Endothelial cell (in vitro differentiated cells): Measurements from ENCODE around the gene PHOX2A. TPM values are rescaled to one million over a fixed set of nuclear protein-coding genes. Genes with fewer than 3 reads are reported as not detected.

ENCODE experiments used
- DNase-seq: peaks from one replicate; pipeline ENCODE4 v3.0.0; 2021; ENCODE audit warnings: low spot score
- H3K27ac Mint-ChIP-seq: one replicate; pipeline ENCODE4 v1.8.0; 2021; ENCODE audit warnings: mixed read lengths, inconsistent platforms; ENCODE audit not compliant: unreplicated experiment
- H3K27me3 Mint-ChIP-seq: one replicate; pipeline ENCODE4 v1.8.0; 2021; ENCODE audit warnings: mild to moderate bottlenecking, moderate library complexity, mixed read lengths, inconsistent platforms; ENCODE audit not compliant: unreplicated experiment
- H3K36me3 Mint-ChIP-seq: one replicate; pipeline ENCODE4 v1.8.0; 2021; ENCODE audit warnings: mild to moderate bottlenecking, low read depth, mixed read lengths, inconsistent platforms; ENCODE audit not compliant: unreplicated experiment
- H3K4me1 Mint-ChIP-seq: one replicate; pipeline ENCODE4 v1.8.0; 2021; ENCODE audit warnings: mild to moderate bottlenecking, mixed read lengths, inconsistent platforms; ENCODE audit not compliant: unreplicated experiment
- H3K4me3 Mint-ChIP-seq: one replicate; pipeline ENCODE4 v1.8.0; 2021; ENCODE audit warnings: mild to moderate bottlenecking, mixed read lengths, inconsistent platforms; ENCODE audit not compliant: unreplicated experiment
- H3K9me3 Mint-ChIP-seq: one replicate; pipeline ENCODE4 v1.8.0; 2021; ENCODE audit warnings: mixed read lengths, inconsistent platforms; ENCODE audit not compliant: unreplicated experiment
- CTCF ChIP-seq: fragments of 200-600 bp; sonication (generic); IDR thresholded peaks from one replicate; pipeline ENCODE4 v1.5.0; 2021; ENCODE audit warnings: antibody characterized with exemption; ENCODE audit not compliant: unreplicated experiment
- total RNA-seq: library from RNA; stranded (reverse); fragmentation: NEBNext Ultra II Directional; extraction: Animal tissue kit (Norgen Biotek cat#: 25700); gene quantifications from one replicate; pipeline ENCODE4 v1.2.1, GENCODE V29; 2021; ENCODE audit not compliant: unreplicated experiment

Gene PHOX2A
- total RNA-seq, 1 donor from 2014 or later = not detected

- peaks cover 23% of the 10 kb centered on the region for H3K27me3 Mint-ChIP-seq
- H3K36me3 Mint-ChIP-seq = peaks cover 28% of the 10 kb centered on the region
- DNase-seq = no peak
- no peaks in the 10 kb centered on the region for H3K9me3 Mint-ChIP-seq
- TF ChIP-seq CTCF = no peak
- H3K27ac Mint-ChIP-seq = no peak overlapping the region
- H3K4me3 Mint-ChIP-seq = no peak overlapping the region
- H3K4me1 Mint-ChIP-seq = peaks cover 12% of the 10 kb centered on the region
Measured at GRCh38 chr11:72234920-72235319, 9.1 kb downstream of the PHOX2A start.

DNA sequence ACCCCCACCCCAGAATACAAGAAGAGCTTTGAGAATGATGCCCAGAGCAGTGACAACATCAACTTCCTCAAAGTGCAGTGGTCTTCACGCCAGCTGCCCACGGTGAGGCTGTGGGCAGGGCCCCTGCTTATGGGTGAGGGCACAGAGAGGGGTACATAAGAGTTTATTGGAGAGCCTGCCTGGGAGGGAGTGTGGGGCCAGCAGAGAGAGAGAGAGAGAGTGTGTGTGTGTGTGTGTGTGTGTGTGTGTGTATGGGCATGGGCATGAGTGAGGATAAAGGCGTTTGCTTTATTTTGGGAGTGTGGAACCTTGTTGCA, 9.5 kb downstream of the PHOX2A start:
- TF ChIP-seq CTCF = no peak
- DNase-seq = no peak

DNA sequence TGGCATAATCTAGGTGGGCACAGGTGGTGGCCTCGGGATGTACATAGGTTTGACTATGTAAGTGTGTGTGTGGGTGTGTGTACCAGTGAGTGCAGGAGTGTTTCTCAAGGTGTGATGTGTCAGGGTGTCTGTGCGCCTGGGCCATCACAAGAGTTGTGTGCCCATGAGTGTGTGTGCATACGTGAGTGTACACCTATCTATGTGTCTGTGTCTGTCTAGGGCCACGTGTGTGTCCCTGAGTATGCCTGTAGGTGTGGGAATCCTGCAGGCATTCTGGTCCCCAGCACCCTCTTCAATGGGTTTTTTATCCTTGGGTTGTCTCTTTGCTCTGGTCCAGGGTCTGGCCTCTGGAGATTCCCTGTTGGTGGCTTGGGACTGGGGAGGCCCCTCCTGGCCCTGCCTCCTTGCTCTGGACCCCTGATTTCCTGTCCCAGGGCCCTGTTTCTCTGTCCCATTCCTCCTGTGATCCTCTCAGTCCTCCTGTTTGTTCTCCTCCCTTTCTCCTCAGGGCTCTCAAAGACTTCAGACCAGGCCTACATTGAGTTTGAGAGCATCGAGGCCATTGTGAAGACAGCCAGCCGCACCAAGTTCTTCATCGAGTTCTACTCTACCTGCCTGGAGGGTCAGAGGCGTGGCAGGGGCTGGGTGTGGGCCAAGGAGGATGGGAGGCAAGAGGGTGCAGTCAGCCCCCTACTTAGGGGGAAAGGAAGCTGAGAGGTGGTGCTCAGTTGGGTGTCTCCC, 10.0 kb downstream of the PHOX2A start:
- Mint-ChIP-seq H3K4me3 (peak overlapping the region; percentile 77), H3K4me1 (peaks cover 12% of the 10 kb centered on the region), H3K9me3 (no peaks in the 10 kb centered on the region), H3K36me3 (peaks cover 33% of the 10 kb centered on the region), H3K27me3 (peaks cover 18% of the 10 kb centered on the region), H3K27ac (no peak overlapping the region)
- DNase-seq = no peak
- TF ChIP-seq CTCF = no peak

More for the DNA sequence above, 9.5 kb downstream of the PHOX2A start:
- Mint-ChIP-seq H3K9me3 (no peaks in the 10 kb centered on the region), H3K4me1 (peaks cover 12% of the 10 kb centered on the region), H3K36me3 (peaks cover 28% of the 10 kb centered on the region), H3K27ac (no peak overlapping the region), H3K27me3 (peaks cover 22% of the 10 kb centered on the region), H3K4me3 (peak overlapping the region; percentile 30)

DNA sequence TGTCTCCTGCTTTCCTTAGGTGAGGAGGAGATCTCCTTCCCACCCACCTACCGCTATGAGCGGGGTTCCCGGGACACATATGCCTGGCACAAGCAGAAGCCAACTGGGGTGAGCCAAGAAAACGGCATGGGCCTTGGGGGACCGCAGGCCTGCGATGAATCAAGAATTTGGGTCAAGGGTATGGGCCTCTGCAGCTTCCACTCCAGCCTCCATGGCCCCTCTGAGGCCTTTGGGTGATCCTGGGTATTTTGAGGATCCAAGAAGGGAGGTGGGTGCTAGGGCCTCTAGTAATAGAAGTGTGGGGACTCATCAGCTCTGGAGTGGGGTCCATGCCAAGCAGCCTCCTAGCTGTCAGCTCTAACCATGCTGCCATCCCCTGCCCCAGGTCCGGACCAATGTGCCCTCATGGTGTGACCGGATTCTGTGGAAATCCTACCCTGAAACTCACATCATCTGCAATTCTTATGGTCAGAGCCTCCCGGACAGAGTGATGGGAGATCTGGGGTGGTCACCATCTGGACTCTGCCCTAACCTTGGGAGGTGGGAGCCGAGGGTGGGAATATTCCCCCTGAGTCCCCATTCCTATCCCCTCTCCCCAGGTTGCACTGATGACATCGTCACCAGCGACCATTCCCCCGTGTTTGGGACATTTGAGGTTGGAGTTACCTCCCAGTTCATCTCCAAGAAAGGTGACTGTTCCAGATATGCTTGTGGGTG, 10.8 kb downstream of the PHOX2A start:
- Mint-ChIP-seq H3K27me3 (peaks cover 14% of the 10 kb centered on the region), H3K36me3 (peaks cover 34% of the 10 kb centered on the region), H3K27ac (no peak overlapping the region), H3K9me3 (no peaks in the 10 kb centered on the region), H3K4me1 (peaks cover 8% of the 10 kb centered on the region), H3K4me3 (peak overlapping the region; percentile 77)
- no peak for TF ChIP-seq CTCF
- peak; percentile 1 for DNase-seq
